GM12878 (cell line): Measurements from ENCODE around the gene SLC19A1. TPM values are rescaled to one million over a fixed set of nuclear protein-coding genes. Genes with fewer than 3 reads are reported as not detected.

Experiments used
- ATAC-seq: fragments of 200-7000 bp; cut with Tn5 transposase; 3 replicates; pipeline ENCODE4 v1.9.1; 2020; ENCODE audit warnings: mild to moderate bottlenecking, moderate library complexity
- BruUV-seq: library from RNA; stranded (reverse); fragments of 400-500 nt; replicated peaks from 2 replicates; lab custom pipeline; 2021; lab: Mats Ljungman, UMichigan
- CTCF ChIA-PET: fragments of 300-600 bp; sonication (Branson Sonifier 250); formaldehyde crosslinking; extraction: SDS; loops from one replicate; lab custom pipeline; 2021; ENCODE audit warnings: inconsistent platforms; lab: Yijun Ruan, JAX
- POLR2A ChIA-PET: fragments of 350-600 bp; formaldehyde crosslinking; extraction: SDS; loops from one replicate; lab custom pipeline; 2021; ENCODE audit warnings: inconsistent platforms; lab: Charles Lee
- RAD21 ChIA-PET: fragments of 300-600 bp; sonication (Branson Sonifier 250); formaldehyde crosslinking; loops from one replicate; lab custom pipeline; 2023; ENCODE audit warnings: antibody characterized with exemption; ENCODE audit not compliant: unreplicated experiment; lab: Charles Lee
- SMC1A ChIA-PET: fragments of 300-600 bp; sonication (Branson Sonifier 250); formaldehyde crosslinking; loops from one replicate; lab custom pipeline; 2023; ENCODE audit not compliant: unreplicated experiment, uncharacterized antibody; lab: Charles Lee
- DNase-seq: peaks from one replicate; pipeline ENCODE4 v3.0.0-alpha.2; 2011; ENCODE audit warnings: low read depth, low spot score
- FAIRE-seq: peaks from 3 replicates; lab custom pipeline; 2011; peaks lifted over from hg19 to GRCh38; lab: Jason Lieb, UNC
- H2AFZ ChIP-seq: 2 replicates; pipeline ENCODE4 v1.6.0; 2011; ENCODE audit warnings: low read depth, low read length, control low read depth; ENCODE audit not compliant: control insufficient read depth
- H3K27ac ChIP-seq: 2 replicates; pipeline ENCODE4 v1.5.1; 2011; ENCODE audit warnings: control low read depth; ENCODE audit not compliant: control insufficient read depth, insufficient read depth
- H3K27me3 ChIP-seq, 2 experiments: replicated peaks in 1 of 2; 2 replicates each; pipeline versions ENCODE4 v1.6.0 to v1.6.1; 2011; ENCODE audit warnings: low read length in 1 of 2; ENCODE audit not compliant: control insufficient read depth in 2 of 2, insufficient read depth in 2 of 2
- H3K36me3 ChIP-seq, 2 experiments: 2 replicates each; pipeline ENCODE4 v1.5.1; 2011; ENCODE audit warnings: low read length in 1 of 2; ENCODE audit not compliant: control insufficient read depth in 2 of 2, insufficient read depth in 2 of 2
- H3K4me1 ChIP-seq: 2 replicates; pipeline ENCODE4 v1.6.1; 2011; ENCODE audit warnings: mild to moderate bottlenecking, low read length, moderate library complexity, mixed read lengths; ENCODE audit not compliant: control insufficient read depth, insufficient read depth
- H3K4me2 ChIP-seq: 2 replicates; pipeline ENCODE4 v1.6.0; 2011; ENCODE audit warnings: control low read depth; ENCODE audit not compliant: control insufficient read depth, insufficient read depth
- H3K4me3 ChIP-seq: fragments of 200-600 bp; sonication (generic); 2 replicates; pipeline ENCODE4 v1.5.1; 2016
- H3K79me2 ChIP-seq: 2 replicates; pipeline ENCODE4 v1.6.0; 2011; ENCODE audit warnings: low read length; ENCODE audit not compliant: control insufficient read depth, insufficient read depth
- H3K9ac ChIP-seq: 2 replicates; pipeline ENCODE4 v1.8.0; 2011; ENCODE audit warnings: low read length, control low read depth, mixed read lengths; ENCODE audit not compliant: control insufficient read depth, insufficient read depth
- H3K9me3 ChIP-seq: replicated peaks from 3 replicates; pipeline ENCODE4 v1.5.1; 2011; ENCODE audit warnings: mild to moderate bottlenecking, low read length; ENCODE audit not compliant: control insufficient read depth, insufficient read depth
- H4K20me1 ChIP-seq: 2 replicates; pipeline ENCODE4 v1.6.0; 2011; ENCODE audit not compliant: control insufficient read depth, insufficient read depth
- FOXK2 ChIP-seq: fragments of 450-650 bp; IDR thresholded peaks from 2 replicates; pipeline ENCODE4 v1.6.1; 2017; ENCODE audit warnings: mild to moderate bottlenecking, moderate library complexity
- IRF5 ChIP-seq: fragments of 450-650 bp; IDR thresholded peaks from 2 replicates; pipeline ENCODE4 v1.6.1; 2017; ENCODE audit warnings: borderline replicate concordance
- JUNB ChIP-seq: IDR thresholded peaks from 2 replicates; pipeline ENCODE4 v1.6.1; 2016; ENCODE audit warnings: antibody characterized with exemption, mild to moderate bottlenecking
- SIN3A ChIP-seq: IDR thresholded peaks from 2 replicates; pipeline ENCODE4 v1.6.1; 2012; ENCODE audit warnings: low read depth, low read length, improper control_type of control experiment
- WGBS: methylation state at CpG from one replicate; pipeline ENCODE4 v1.1.6; 2016; ENCODE audit warnings: low lambda C conversion rate; ENCODE audit not compliant: insufficient replicate concordance, insufficient coverage; ENCODE audit errors: missing lambda C conversion rate; 5-methylcytosine and 5-hydroxymethylcytosine counted together
- in situ Hi-C: fragments of 300-500 bp; cut with MboI; formaldehyde crosslinking; loops from 9 replicates; pipeline ENCODE4 v1.14.3; 2018; ENCODE audit warnings: mixed read lengths
- intact Hi-C: fragments of 100-400 bp; cut with micrococcal nuclease; formaldehyde crosslinking; loops from one replicate; pipeline ENCODE4 v1.14.2; 2022; ENCODE audit not compliant: unreplicated experiment
- polyA plus RNA-seq, 11 experiments: library from polyadenylated mRNA; depleted of rRNA in 4 of 11; unstranded in 6 of 11; stranded (reverse) in 5 of 11; fragments of >200 nt; fragmentation: Nextera tagmentation in 4 of 11; fragmentation: Illumina TruSeq in 1 of 11; extraction: Ambion mirVana in 4 of 11; extraction: Trizol in 1 of 11; gene quantifications; 1 replicate in 1 of 11; 2 replicates in 10 of 11; pipeline versions ENCODE4 v1.2.1 to v1.2.3, GENCODE V29; 2011 to 2016; ENCODE audit warnings: inconsistent platforms in 2 of 11, missing spikeins in 2 of 11, low read depth in 1 of 11
- total RNA-seq, 4 experiments: library from RNA; depleted of rRNA in 3 of 4; stranded (reverse); fragments of >200 nt in 3 of 4; fragmentation: Illumina TruSeq in 1 of 4; extraction: Trizol in 1 of 4; gene quantifications; 2 replicates each; pipeline versions ENCODE4 v1.2.1 to v1.2.3, GENCODE V29; 2013 to 2021
- TF ChIP-seq, protein P1 (sequence below): fragments of 450-650 bp; IDR thresholded peaks from 2 replicates; pipeline ENCODE4 v1.6.1; 2018; ENCODE audit warnings: mild to moderate bottlenecking, low read depth, moderate library complexity; ENCODE audit not compliant: partially characterized antibody

The SLC19A1 gene
- total and polyA plus RNA-seq, 10 of the 15 experiments (the other 5 are each of a cell fraction or from before 2014, with no cell fraction given), result 0.42 to 49.7 (median 12.2) TPM

DNA sequence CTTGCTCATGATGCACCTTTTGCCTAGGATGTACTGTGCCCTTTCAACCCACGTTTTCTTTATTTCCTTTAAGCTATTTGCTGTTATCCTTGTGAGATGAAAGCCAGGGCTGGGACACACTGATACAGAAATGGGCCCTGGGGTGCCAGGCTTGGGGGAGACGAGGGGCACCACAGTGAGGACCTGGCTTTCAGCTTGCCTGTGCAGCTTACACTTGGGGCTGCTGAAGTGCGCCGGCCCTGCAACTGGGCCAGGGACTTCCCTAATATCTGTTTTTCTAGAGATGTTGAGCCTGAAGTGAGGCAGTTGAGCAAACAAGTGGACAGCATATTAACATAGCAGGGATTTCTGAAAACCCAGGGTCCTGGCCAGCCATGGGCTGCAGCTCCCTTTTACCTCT, 42.5 kb upstream of the SLC19A1 start:
- no peak for DNase-seq
- no peak for FAIRE-seq
- Histone ChIP-seq H3K36me3 (no peaks in the 10 kb centered on the region), H3K9ac (no peak overlapping the region), H4K20me1 (no peaks in the 10 kb centered on the region), H3K4me3 (no peak overlapping the region), H3K27me3 (no peaks in the 10 kb centered on the region), H3K9me3 (peaks cover 5% of the 10 kb centered on the region), H3K79me2 (no peaks in the 10 kb centered on the region), H3K4me1 (no peaks in the 10 kb centered on the region), H2AFZ (no peak overlapping the region), H3K27ac (no peak overlapping the region), H3K4me2 (no peak overlapping the region)
- ATAC-seq, result no peak
- intact Hi-C loops (no loop called here), in situ Hi-C loops (no loop called here)
- SMC1A ChIA-PET, result interaction anchor here (0.6 to 1.0 kb wide), 2 partner anchors 8 to 29 kb away, joined by 3 read pairs; no protein-coding TSS in a partner anchor
- CTCF ChIA-PET, result interaction anchor here (0.9 to 1.4 kb wide), 2 partner anchors 12 to 28 kb away, joined by 4 to 5 read pairs; no protein-coding TSS in a partner anchor
- TF ChIP-seq JUNB, result no peak
- TF ChIP-seq, protein P1, sequence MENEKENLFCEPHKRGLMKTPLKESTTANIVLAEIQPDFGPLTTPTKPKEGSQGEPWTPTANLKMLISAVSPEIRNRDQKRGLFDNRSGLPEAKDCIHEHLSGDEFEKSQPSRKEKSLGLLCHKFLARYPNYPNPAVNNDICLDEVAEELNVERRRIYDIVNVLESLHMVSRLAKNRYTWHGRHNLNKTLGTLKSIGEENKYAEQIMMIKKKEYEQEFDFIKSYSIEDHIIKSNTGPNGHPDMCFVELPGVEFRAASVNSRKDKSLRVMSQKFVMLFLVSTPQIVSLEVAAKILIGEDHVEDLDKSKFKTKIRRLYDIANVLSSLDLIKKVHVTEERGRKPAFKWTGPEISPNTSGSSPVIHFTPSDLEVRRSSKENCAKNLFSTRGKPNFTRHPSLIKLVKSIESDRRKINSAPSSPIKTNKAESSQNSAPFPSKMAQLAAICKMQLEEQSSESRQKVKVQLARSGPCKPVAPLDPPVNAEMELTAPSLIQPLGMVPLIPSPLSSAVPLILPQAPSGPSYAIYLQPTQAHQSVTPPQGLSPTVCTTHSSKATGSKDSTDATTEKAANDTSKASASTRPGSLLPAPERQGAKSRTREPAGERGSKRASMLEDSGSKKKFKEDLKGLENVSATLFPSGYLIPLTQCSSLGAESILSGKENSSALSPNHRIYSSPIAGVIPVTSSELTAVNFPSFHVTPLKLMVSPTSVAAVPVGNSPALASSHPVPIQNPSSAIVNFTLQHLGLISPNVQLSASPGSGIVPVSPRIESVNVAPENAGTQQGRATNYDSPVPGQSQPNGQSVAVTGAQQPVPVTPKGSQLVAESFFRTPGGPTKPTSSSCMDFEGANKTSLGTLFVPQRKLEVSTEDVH, result no peak
- no peak for TF ChIP-seq IRF5
- no peak for TF ChIP-seq SIN3A
- TF ChIP-seq FOXK2, result no peak
- RAD21 ChIA-PET, result interaction anchor here (1.1 kb wide), 1 partner anchor 12 kb away, joined by 3 read pairs; no protein-coding TSS in a partner anchor
- WGBS, result 48% methylated on average over 4 of the region's 4 CpGs
- BruUV-seq, result no TSS peak
- POLR2A ChIA-PET, result interaction anchor here (1.3 kb wide), 1 partner anchor 11 kb away, joined by 3 read pairs; no protein-coding TSS in a partner anchor
